Putamen (tissue), 1 donor: ENCODE data around the gene SLC31A2.

Experiments
- DNase-seq: peaks from one replicate; pipeline ENCODE4 v3.0.0-alpha.2; 2016; ENCODE audit warnings: low spot score

Gene SLC31A2

DNA sequence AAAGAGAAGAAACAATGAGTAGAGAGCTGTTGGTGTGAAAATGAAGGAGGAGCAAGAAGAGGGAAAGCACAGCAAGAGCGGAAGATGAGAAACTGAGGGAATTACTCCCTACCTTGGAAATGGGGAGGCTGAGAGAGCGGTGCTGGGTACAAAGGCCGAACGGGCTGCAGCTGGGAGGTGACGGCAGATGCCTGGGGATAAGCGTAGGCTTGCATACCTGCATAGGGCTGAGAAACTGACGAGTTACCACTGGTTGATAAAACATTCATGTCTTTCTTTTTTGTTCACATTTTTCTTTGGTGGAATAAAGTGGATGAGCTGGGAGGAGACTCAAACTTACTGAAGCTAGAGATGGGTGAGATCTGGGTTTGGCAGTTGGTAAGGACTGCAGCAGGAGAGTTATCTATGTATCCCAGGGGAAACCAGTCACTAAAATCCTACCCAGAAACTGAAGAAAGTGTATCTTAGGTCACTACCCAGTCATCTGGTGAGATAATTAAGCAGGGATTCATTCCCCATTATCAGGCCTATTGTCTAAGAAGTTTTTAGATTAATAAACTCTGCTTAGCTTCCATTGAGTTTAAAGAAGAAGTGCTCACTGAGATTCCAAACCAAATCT, 35.4 kb downstream of the SLC31A2 start:
- DNase-seq: no peak

DNA sequence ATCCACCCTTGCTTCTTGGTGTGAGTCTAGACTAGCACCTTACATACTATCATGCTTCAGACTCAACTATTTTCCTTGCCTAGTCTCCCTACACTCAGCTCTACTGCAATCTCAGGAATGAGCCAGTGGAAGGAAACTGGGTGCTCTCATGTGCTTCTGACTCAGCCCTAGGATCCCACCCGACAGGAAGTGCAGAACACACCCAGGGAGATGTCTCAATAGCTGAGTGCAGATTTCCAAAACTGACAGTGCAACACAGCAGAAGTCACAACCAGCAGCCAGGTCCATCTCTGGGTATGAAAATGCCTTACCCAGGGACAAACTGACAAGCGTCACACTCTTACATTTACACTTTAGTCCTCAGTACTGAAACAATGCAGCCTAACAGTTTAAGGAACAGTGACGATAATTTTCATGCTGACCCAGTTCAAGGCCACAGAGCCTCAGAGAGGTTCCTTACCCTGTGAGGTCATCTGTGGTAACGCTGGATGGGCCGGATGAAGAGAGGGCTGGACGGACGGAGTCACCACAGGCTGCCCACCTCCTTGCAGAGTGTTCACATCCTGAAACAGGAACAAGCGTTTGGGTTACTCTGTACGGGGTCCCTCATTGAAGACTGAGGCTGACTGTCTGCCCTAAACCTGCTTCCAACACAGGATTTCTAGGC, 37.3 kb downstream of the SLC31A2 start:
- peak; percentile 26 for DNase-seq

DNA sequence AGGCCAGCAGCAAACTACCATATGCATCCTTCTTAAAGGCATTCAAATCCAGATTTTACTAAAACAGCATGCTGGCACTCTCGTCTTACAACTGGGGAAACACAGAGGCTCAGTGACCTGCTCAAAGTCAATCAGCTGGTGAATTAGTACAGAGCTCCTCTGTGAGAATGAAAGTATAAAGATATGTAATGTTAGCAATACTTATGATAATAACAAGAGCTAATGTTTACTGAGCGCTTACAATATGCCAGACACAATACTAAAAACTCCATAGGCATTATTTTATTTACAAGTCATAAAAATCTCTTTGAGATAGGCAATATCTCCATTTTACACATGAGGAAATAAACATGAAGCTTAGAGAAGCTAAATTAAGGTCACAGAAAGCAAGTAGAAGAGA, 41.6 kb downstream of the SLC31A2 start:
- no peak for DNase-seq

DNA sequence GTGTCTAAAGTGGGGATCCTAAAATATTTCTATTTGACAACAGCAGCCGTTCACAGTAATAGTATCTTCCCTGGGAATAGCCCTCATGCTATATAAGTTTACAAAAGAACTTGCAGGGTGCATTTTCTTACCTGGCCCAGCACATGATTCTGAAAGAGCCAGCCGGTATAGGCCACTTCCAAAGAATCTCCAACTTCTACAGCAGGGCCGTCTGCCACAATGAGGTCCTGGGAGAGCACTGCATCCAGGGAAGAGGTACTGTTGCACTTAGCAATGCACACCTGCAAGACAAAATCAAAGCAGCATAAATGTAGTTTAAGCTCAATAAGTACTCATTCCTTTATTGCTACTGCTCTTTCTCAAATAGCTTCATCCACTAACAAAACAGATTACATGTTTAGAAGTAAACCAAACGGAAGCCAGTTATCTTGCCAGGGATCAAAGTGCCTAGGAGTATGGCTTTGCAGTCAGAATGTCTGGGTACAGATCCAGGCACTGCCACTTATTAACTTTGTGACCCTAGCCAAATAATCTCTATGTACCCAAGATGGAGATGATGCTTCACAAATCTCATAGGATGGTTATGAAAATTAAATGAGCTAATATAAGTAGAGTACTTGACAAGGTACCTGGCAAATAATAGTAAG, 49.0 kb downstream of the SLC31A2 start:
- DNase-seq: no peak

DNA sequence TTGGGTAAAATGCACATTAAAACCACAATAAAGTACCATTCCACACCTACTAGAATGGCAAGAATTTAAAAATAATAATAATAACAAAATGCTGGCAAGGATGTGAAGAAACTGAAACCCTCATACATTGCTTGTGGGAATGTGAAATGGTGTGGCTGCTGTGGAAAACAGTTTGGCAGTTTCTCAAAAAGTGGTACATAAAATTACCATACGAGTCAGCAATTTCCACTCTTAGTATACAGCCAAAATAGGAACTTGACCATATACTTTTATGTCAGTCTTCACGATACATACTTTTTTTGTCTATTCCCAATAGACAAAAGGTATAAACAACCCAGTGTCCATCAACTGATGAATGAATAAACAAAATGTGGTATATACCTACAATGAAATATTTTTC, 54.6 kb downstream of the SLC31A2 start:
- no peak for DNase-seq

DNA sequence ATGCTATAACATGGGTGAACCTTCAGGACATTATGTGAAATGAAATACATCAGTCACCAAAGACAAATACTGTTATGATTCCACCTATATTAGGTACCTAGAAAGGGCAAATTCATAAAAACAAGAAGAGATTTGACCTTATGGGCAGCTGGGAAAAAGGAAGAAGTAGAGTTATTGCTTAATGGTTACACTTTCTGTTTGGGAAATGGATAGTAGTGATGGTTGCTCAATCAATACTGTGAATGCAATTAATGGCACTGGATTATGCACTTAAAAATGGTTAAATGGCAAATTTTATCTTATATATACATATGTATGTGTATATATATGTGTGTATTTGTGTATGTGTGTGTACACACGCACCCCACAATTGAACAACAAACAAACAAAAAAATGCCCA, 55.1 kb downstream of the SLC31A2 start:
- DNase-seq: no peak

DNA sequence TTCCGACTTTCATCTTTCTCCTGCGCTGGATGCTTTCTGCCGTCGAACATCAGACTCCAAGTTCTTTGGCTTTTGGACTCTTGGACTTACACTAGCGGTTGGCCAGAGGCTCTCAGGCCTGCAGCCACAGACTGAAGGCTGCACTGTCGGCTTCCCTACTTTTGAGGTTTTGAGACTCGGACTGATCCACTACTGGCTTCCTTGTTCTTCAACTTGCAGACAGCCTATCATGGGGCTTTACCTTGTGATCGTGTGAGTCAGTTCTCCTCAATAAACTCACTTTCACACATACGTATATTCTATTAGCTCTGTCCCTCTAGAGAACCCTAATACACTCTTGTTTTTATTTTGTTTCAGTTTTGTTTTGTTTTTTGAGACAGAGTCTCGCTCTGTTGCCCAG, 60.0 kb downstream of the SLC31A2 start:
- DNase-seq: no peak
